GM19455 (cell line): ENCODE data around the gene DCLK2.
"Not testable (repeated sequence)": the region's sequence is repeated elsewhere in the genome, so short reads cannot be mapped to it uniquely, and the experiment has no call there.

Experiments
- ATAC-seq: cut with Tn5 transposase; IDR thresholded peaks from one replicate; pipeline ENCODE4 v1.9.1; 2021; ENCODE audit not compliant: unreplicated experiment

Gene DCLK2

GRCh38 chr4:150145090-150145945 lies 67.1 kb downstream of the DCLK2 start:
- ATAC-seq, result no peak

- ATAC-seq, result no peak
These were observed 67.7 kb downstream of the DCLK2 start for GRCh38 chr4:150145946-150146340.

- no peak for ATAC-seq
These were observed 71.1 kb downstream of the DCLK2 start for GRCh38 chr4:150149381-150149780.

DNA sequence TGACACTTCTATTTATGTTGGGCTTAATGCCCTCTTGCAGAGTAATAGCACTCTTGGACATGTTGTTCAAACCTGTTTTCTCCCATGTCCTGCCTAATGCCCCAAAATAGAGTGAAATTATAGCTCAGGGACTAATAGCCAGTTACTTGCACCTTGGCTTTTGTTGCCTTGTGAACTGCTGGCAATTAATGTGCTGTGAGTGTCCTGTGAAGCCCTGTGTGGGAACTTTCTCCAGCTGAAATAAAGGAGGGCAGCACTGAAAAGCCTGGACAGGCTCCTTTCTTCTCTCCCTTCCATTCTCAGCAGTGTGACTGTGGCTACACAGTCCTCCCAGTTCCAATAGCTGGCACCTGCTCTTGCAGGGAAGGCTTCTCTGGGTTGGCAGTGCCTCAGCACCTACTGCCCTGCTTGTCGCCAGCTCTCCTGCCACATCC lies 72.4 kb downstream of the DCLK2 start:
- no peak for ATAC-seq

DNA sequence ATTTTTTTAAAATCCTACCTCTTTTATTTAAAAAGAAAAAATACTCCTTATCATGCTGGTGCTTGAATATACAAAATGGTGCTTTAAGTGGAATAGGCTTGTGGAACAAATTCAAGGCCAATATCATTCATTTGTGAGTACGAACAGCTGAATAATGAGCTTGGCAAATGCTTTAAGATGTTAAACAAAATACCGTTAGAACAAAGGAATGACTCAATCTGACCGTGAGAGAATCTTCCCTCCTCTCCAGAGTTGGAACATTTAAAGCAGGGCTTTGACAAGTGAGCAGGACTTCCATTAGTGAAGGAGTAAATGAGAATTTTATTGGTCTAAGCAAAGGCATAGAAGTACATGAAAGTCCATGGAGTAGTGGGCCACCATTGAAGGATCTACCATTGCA lies 74.5 kb downstream of the DCLK2 start:
- no peak for ATAC-seq

DNA sequence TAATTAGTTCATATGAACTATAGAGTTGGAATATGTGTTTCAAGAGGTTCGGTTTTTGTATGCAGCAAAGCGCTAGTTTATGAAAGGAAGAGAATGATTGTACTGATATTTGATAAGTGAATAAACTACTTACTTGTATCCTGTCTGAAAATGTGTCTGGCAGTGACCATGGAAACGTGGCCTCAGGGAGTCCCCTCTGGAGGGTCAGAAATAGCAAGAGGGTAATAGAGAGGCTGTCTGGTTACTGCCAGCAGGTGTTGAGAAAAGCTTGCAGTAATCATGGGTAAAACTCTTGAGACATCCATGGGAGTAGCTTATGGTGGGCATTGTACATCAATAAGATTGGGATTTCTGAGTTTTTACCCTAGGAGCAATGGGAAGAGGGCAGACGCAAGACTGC lies 77.1 kb downstream of the DCLK2 start:
- ATAC-seq, result no peak

DNA sequence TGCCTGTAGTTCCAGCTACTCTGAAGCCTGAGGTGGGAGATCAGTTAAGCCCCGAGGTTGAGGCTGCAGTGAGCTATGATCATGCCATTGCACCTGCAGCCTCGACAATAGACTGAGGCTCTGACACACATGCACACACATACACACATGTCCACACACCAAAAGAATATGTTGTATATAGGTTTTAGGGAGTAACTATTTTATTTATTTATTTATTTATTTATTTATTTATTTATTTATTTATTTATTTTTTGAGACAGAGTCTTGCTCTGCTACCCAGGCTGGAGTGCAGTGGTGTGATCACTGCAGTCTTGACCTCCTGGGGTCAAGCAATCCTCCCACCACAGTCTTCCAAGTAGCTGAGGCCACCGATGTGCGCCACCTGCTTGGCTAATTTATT lies 78.3 kb downstream of the DCLK2 start:
- no peak for ATAC-seq

DNA sequence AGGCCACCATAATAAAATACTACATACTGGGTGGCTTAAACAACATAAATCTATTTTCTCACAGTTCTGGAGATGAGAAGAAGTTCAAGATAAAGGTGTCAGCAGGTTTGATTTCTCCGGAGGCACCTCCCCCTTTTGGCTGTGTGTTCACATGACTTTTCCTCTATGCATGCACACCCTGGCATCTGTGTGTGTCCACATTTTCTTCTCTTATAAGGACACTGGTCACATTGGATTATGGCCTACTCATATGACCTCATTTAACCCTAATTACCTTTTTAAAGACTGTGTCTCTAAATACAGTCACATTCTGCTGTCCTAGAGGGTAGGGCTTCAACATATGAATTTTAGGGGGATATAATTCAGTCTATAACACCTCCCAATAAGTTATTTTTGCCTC lies 79.8 kb downstream of the DCLK2 start:
- no peak for ATAC-seq

DNA sequence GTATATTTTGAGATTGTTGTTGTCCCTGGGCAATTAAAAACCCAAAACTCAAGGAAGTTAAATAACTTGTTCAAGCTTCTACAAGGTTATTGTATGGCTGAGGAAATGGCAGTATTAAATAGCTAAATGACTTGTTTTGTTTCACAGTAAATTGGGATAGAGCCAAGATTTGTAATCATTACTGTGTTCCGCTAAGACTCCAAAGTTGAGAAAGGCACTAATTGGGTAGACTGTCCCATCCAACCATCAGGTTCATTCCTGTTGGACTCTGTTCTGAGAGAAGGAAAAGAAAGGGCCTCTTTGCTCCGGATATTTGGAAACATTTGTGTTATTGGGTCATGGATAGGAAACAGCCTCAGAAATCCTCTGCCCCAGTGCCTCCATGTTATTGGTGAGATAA lies 82.2 kb downstream of the DCLK2 start:
- ATAC-seq, result no peak

DNA sequence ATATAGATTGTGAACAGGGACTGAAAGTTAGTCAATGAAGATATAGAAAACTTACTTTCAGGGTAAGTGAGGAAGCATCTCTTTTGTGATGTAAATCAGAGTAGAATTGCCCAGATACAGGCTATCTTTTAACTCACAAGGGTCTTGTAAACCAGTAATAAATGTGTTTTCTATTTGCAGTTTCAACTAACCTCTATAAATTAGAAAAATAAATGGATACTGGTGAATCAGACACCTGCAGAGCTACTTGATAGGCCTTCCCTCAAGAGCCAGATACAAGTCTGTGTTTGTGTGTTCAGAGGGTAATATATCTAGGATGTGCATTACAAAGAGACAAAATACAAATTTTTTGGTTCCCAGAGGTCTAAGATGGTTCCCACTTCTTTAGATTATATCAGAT lies 82.9 kb downstream of the DCLK2 start:
- ATAC-seq, result no peak

DNA sequence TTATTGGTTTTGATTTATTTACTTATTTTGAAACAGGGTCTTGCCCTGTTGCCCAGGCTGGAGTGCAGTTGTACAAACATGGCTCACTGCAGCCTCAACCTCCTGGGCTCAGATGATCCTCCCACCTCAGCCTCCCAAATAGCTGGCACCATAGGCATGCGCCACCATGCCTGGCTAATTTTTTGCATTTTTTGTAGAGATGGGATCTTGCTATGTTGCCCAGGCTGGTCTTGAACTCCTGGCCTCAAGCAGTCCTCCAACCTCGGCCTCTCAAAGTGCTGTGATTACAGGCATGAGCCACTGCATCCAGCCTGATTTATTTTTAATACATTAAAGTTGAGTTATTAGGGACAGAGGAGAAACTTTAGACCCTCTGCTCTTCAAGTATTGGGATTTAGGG lies 83.8 kb downstream of the DCLK2 start:
- ATAC-seq, result not testable (repeated sequence)

- ATAC-seq, result no peak
These were observed 85.8 kb downstream of the DCLK2 start for GRCh38 chr4:150164055-150164454.

- ATAC-seq, result no peak
These were observed 86.8 kb downstream of the DCLK2 start for GRCh38 chr4:150164956-150165629.

DNA sequence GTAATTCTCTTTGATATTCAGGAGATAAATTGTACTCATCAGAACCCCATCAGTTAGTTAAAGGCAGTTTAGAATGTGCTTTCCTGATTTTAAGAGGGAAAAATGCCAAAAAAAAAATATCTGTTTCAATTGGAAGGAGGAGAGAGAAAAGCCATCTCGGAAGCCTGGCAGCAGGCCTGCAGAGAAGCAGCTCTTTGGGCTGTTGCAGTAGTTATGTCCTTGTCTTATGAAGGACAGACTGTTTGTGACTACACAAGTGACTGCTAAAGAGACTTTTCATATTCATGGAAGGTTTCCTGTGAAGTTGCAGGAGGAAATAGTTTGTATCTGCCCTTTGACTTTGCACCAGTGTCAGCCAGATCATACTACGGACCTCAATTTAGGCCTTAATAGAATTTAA lies 88.8 kb downstream of the DCLK2 start:
- ATAC-seq, result no peak

GRCh38 chr4:150173432-150173861 lies 95.2 kb downstream of the DCLK2 start:
- no peak for ATAC-seq

GRCh38 chr4:150173982-150174398 lies 95.7 kb downstream of the DCLK2 start:
- ATAC-seq, result no peak

DNA sequence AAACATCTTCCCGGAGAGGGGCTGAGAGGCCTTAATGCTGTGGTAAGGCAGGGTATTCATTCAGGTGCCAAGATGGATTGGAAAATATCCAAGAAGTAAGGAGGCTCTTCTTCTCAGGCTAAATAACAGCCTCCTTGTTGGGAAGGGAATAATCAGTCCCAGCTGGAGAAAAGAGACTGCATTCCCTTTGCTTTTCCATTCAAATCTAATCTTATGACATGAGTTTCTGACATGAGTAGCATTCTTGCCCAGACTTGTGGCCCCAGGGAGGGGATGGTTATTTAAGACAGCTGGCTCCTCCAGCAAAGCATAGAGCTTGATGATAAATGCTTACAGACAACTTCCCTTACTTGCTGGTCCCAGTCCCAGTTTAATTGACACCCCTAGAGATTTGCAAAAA lies 98.3 kb downstream of the DCLK2 start:
- no peak for ATAC-seq

GRCh38 chr4:150178161-150178560 lies 99.9 kb downstream of the DCLK2 start:
- no peak for ATAC-seq

- ATAC-seq, result no peak
These were observed 103.3 kb downstream of the DCLK2 start for GRCh38 chr4:150181536-150181935.

DNA sequence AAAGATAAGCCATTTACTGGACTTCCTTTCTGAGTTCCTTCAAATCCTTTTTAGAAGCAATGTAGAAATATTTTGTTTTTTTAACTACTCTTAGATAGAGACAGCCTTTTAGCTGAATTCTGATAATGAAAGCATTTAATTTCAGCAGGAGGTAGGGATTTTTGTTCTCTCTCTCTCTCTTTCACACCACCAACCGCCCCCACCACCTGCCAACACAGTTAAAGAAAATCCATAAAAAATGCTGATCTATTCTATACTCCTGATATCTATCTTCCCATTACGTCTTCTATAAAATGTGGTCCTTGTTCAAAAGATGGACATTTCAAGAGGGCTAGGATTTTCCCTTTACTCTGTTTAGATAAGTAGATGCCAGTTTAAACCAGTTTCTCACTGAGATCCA lies 104.5 kb downstream of the DCLK2 start:
- ATAC-seq, result no peak

DNA sequence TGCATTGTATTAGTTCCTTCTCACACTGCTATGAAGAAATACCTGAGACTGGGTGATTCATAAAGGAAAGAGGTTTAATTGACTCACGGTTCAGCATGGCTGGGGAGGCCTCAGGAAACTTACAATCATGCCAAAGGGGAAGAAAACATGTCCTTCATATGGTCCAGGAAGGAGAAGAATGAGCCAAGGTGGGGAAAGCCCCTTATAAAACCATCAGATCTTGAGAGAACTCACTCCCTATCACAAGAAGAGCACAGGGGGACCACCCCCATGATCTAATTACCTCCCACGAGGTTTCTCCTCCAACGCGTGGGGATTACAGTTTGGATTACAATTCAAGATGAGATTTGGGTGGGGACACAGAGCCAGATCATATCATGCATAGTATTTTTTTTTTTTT lies 106.8 kb downstream of the DCLK2 start:
- ATAC-seq, result not testable (repeated sequence)

DNA sequence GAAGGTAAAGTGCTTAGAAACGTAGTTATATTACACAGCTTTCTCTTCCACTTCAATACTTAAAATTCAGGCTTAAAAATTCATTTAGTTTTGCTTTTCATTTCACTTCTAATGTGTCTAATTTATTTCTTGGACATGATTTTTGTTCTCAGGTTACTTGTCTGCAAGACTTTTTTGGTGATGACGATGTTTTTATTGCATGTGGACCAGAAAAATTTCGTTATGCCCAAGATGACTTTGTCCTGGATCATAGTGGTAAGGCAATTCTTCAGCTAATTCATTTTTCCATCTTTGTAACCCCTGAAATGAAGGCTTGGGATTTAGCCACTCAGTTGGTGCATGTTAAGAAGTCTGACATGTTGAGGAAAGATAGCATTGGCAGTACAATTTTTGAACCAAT lies 114.7 kb downstream of the DCLK2 start:
- ATAC-seq, result no peak
